ENCODE data around the gene SCAF8. TPM values are rescaled to one million over a fixed set of nuclear protein-coding genes. Genes with fewer than 3 reads are reported as not detected.

SCAF8 gene
- total and polyA plus RNA-seq, 9 of the 15 experiments (the other 6 are each of a cell fraction or from before 2014, with no cell fraction given): 10.5 to 46.6 (median 23.2) TPM

DNA sequence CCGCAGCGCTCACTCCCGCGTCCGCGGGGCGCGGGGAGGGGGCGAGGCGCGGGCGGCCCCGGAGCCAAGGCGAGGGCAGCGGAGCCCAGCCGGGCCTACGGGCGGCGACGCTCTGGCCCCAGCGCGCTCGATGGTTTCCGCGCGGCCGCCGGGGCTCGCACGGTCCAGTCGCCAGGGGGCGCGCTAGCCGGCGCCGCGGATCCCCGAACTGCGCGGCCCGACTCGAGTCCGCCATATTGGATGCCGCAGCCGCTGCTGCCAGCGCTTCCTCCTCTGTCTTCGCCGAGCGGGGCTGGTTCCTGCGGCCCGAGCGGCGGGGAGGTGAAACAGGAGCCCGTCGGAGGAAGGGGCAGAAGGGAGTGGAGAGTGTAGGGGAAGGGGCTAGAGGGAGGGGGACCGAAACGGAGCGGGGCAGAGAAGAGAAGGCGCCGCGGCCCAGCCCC, at the start of gene SCAF8 (continued):
- no peak for TF ChIP-seq AFF4 (CRISPR knock-in tag; IDR thresholded peaks at IDR 0.05)
- TF ChIP-seq NR2F6 (CRISPR knock-in tag; IDR thresholded peaks at IDR 0.05): no peak
- TF ChIP-seq ZBTB34 (CRISPR knock-in tag; IDR thresholded peaks at IDR 0.05): no peak
- no peak for TF ChIP-seq BACH1 (tag; IDR thresholded peaks at IDR 0.05)
- TF ChIP-seq BCOR (IDR thresholded peaks at IDR 0.05): no peak
- no peak for TF ChIP-seq ZNF644 (tag; IDR thresholded peaks at IDR 0.05; ENCODE audit: low read depth)
- TF ChIP-seq SP1 (CRISPR knock-in tag; IDR thresholded peaks at IDR 0.05): no peak
- TF ChIP-seq TBP (optimal IDR thresholded peaks at IDR 0.05; ENCODE audit: low read depth, low read length): peak; percentile 91
- no peak for TF ChIP-seq CLOCK (CRISPR knock-in tag; IDR thresholded peaks at IDR 0.05; ENCODE audit: borderline replicate concordance)
- TF ChIP-seq, protein P1, sequence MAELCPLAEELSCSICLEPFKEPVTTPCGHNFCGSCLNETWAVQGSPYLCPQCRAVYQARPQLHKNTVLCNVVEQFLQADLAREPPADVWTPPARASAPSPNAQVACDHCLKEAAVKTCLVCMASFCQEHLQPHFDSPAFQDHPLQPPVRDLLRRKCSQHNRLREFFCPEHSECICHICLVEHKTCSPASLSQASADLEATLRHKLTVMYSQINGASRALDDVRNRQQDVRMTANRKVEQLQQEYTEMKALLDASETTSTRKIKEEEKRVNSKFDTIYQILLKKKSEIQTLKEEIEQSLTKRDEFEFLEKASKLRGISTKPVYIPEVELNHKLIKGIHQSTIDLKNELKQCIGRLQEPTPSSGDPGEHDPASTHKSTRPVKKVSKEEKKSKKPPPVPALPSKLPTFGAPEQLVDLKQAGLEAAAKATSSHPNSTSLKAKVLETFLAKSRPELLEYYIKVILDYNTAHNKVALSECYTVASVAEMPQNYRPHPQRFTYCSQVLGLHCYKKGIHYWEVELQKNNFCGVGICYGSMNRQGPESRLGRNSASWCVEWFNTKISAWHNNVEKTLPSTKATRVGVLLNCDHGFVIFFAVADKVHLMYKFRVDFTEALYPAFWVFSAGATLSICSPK (IDR thresholded peaks at IDR 0.05; ENCODE audit: borderline replicate concordance): no peak
- TF ChIP-seq SIN3B (IDR thresholded peaks at IDR 0.05; ENCODE audit: low read depth): peak; percentile 79
- TF ChIP-seq ZNF384 (IDR thresholded peaks at IDR 0.05; ENCODE audit: low read depth, low read length): no peak
- peak; percentile 9 for TF ChIP-seq PHF20 (IDR thresholded peaks at IDR 0.05; ENCODE audit: partially characterized antibody)
- TF ChIP-seq CCNT2 (IDR thresholded peaks at IDR 0.05; ENCODE audit: borderline replicate concordance, extremely low read depth, insufficient read length, low read depth, low read length): peak; percentile 96
- TF ChIP-seq MCM5 (IDR thresholded peaks at IDR 0.05; ENCODE audit: low read depth): no peak
- peak; percentile 94 for TF ChIP-seq HMGXB4 (CRISPR knock-in tag; IDR thresholded peaks at IDR 0.05)
- 0 out of 2 replicates have a peak, but pooled peaks have one; percentile 24 for TF ChIP-seq KAT7 (CRISPR knock-in tag; IDR thresholded peaks at IDR 0.05; ENCODE audit: borderline replicate concordance)
- TF ChIP-seq NCOR1 (IDR thresholded peaks at IDR 0.05): peak; percentile 40

Measured in K562 (cell line).